Measurements from ENCODE around the gene HADHA. TPM values are rescaled to one million over a fixed set of nuclear protein-coding genes. Genes with fewer than 3 reads are reported as not detected.

HADHA gene
- total RNA-seq, 2 donors from 2014 or later, result 98.3 to 110 TPM

- Histone ChIP-seq H3K36me3 (replicated peaks in 1 of 2; ENCODE audit: insufficient read depth in 1 of 2, low read depth in 2 of 2) (no peaks in the 10 kb centered on the region), H3K27me3 (no peaks in the 10 kb centered on the region), H3K9me3 (no peaks in the 10 kb centered on the region), H3K27ac (no peak overlapping the region), H3K4me3 (no peak overlapping the region), H3K4me1 (no peaks in the 10 kb centered on the region)
- no peak for TF ChIP-seq CTCF (IDR thresholded peaks at IDR 0.05)
- no peak for TF ChIP-seq POLR2A (IDR thresholded peaks at IDR 0.05)
- DNase-seq, result no peak
- intact Hi-C loops (cut with DNase I), result no loop called here
- WGBS, 2 donors, result 70 to 74% methylated on average over 12 of the region's 12 CpGs
- ATAC-seq, result no peak
Observed at GRCh38 chr2:26150243-26150642, 94.2 kb downstream of the HADHA start.

- TF ChIP-seq POLR2A (IDR thresholded peaks at IDR 0.05) (no peak), CTCF (IDR thresholded peaks at IDR 0.05) (no peak)
- Histone ChIP-seq H3K27me3 (no peaks in the 10 kb centered on the region), H3K9me3 (no peaks in the 10 kb centered on the region), H3K36me3 (replicated peaks in 1 of 2; ENCODE audit: insufficient read depth in 1 of 2, low read depth in 2 of 2) (no peaks in the 10 kb centered on the region), H3K27ac (no peak overlapping the region), H3K4me3 (no peak overlapping the region), H3K4me1 (peaks cover 16% of the 10 kb centered on the region)
- intact Hi-C loops (cut with DNase I), result loop anchor here (5.0 to 10.0 kb wide), 2 partner anchors 164 to 196 kb away; partner anchors contain the start of gene KIF3C
- ATAC-seq (no peak), DNase-seq (no peak)
- WGBS, 2 donors, result 40% methylated on average over 2 of the region's 2 CpGs
Observed at GRCh38 chr2:26148501-26148900, 95.9 kb downstream of the HADHA start.

GRCh38 chr2:26144953-26145680 lies 99.3 kb downstream of the HADHA start:
- Histone ChIP-seq H3K4me1 (peaks cover 19% of the 10 kb centered on the region), H3K27ac (peak overlapping the region in 3 of 4 donors; percentile 59 to 70 (median 69)), H3K36me3 (replicated peaks in 1 of 2; ENCODE audit: insufficient read depth in 1 of 2, low read depth in 2 of 2) (no peaks in the 10 kb centered on the region), H3K9me3 (no peaks in the 10 kb centered on the region), H3K27me3 (no peaks in the 10 kb centered on the region), H3K4me3 (no peak overlapping the region)
- intact Hi-C loops (cut with DNase I), result loop anchor here (5.0 to 10.0 kb wide), 2 partner anchors 160 to 193 kb away; partner anchors contain the start of gene KIF3C
- TF ChIP-seq POLR2A (IDR thresholded peaks at IDR 0.05) (no peak), CTCF (IDR thresholded peaks at IDR 0.05) (peak; percentile 52 to 93 (median 83))
- DNase-seq, result peak; percentile 63 to 79 (median 70)
- peak; percentile 73 for ATAC-seq
- 12 to 24% methylated on average over 11 of the region's 11 CpGs for WGBS, 2 donors

GRCh38 chr2:26144031-26144430 lies 100.4 kb downstream of the HADHA start:
- Histone ChIP-seq H3K27ac (peak overlapping the region in 3 of 4 donors; percentile 59 to 70 (median 69)), H3K4me3 (no peak overlapping the region), H3K9me3 (no peaks in the 10 kb centered on the region), H3K27me3 (no peaks in the 10 kb centered on the region), H3K4me1 (peaks cover 29% of the 10 kb centered on the region), H3K36me3 (replicated peaks in 1 of 2; ENCODE audit: insufficient read depth in 1 of 2, low read depth in 2 of 2) (no peaks in the 10 kb centered on the region)
- 29 to 34% methylated on average over 7 of the region's 7 CpGs for WGBS, 2 donors
- no peak for TF ChIP-seq CTCF (IDR thresholded peaks at IDR 0.05)
- no peak for TF ChIP-seq POLR2A (IDR thresholded peaks at IDR 0.05)
- intact Hi-C loops (cut with DNase I), result loop anchor here (10.0 kb wide), 1 partner anchor 159 kb away; the partner anchor contains the start of gene KIF3C
- DNase-seq, result peak in 2 of 4 donors; percentile 37 to 43
- peak; percentile 31 for ATAC-seq
